ENCODE results near the gene VRTN.
"Not testable (repeated sequence)": the region's sequence is repeated elsewhere in the genome, so short reads cannot be mapped to it uniquely, and the experiment has no call there.

Gene VRTN

DNA sequence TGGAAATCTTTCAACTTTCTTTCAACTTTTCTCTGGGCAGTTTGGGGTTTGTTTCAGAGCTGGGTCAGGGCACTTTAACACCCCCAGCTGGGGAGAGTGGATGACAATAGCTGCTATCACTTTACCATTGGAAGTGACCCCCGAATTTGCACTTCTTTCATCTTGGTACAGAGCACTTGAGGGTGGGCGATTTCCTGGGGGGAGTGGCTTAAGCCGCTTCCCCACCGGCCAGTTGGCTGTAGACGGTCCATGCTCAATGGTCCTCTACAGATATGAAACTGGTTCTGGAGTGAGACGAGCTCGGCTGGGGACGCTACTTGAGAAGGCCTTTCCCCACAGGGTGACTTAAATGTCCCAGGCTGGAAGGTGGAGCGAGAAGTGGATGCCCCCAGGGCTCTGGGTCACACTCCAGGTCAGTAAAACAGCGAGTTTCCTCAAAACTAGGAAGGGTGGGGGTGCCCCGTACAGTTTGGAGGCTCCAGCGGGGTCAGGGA lies at the start of gene VRTN:
TSS of gene VRTN (plus strand) at position 231 of the 494 bp plus-strand sequence. CDS start 8,313 bp downstream, outside the sequence.
- DNase-seq (ENCODE audit: low read depth) = no peak

DNA sequence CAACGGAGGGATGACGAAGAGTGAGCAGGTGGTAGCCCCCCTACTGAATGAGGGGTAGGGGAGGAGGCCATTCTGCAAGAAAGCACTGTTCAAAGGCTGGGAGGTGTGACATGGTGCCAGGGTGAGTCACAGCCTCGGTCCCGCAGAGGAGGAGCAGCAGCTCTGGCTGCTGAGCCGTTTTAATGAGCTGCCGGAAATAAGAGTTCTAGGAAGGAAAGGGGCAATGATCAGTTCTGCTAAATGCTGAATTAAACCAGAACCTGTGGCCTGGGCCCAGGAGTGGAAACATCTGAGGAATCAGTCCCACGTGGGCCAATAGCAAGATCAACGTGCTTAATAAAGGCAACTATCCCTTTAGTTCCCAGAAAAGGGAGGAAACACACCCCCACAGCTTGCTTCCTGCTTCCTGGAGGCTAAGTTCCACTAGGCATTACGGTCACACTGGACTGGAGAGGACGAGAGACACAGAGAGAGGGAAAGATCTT lies 49.2 kb upstream of the VRTN start:
- DNase-seq (ENCODE audit: low read depth) = no peak

- no peak for DNase-seq (ENCODE audit: low read depth)
Measured at GRCh38 chr14:74301594-74302151, 46.6 kb upstream of the VRTN start.

- no peak for DNase-seq (ENCODE audit: low read depth)
Measured at GRCh38 chr14:74302152-74302628, 46.1 kb upstream of the VRTN start.

DNA sequence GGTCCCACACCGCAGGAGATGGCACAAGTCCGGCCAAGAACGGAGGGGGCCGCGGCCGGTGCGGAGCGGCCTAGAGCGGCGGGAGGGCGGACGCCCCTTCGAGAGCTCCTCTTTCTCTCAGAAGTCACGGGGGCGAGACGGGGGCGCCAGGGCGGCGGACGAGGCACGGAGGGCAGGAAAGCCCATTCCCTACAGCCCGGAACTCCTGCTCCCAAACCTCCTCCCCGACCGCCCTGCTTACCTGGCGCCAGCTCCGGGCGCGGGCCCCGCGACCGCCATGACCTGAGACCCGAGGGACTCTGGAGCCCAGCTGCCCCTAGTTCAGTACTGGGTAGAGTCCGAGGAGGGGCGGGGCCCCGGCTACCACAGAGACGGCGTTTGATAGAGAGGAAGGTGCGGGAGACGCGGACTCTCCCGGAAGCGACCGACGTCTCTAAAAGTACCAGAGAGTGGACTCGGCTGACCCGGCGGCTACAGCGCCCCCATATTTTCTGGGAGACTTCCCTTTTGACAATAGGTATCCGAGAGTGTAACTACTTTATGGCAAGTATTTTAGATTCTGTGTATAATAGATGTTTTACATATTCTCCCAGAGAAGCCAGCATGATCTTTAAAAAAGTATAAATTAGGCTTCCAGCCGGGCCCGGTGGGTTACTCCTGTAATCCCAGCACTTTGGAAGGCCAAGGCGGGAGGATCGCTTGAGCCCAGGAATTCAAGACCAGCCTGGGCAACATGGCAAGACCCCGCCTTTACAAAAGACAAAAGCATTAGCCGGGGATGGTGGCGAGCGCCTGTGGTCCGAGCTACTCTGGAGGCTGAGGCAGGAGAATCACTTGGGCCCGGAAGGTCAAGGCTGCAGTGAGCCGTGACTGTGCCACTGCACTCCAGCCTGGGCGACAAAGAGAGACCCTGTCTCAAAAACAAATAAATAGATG lies 45.4 kb upstream of the VRTN start, which contains the start of gene ABCD4:
TSS of gene ABCD4 (minus strand) at position 301 of the 936 bp plus-strand sequence. CDS start at position 279, 22 bp downstream.
- DNase-seq (ENCODE audit: low read depth) = peak; percentile 74

DNA sequence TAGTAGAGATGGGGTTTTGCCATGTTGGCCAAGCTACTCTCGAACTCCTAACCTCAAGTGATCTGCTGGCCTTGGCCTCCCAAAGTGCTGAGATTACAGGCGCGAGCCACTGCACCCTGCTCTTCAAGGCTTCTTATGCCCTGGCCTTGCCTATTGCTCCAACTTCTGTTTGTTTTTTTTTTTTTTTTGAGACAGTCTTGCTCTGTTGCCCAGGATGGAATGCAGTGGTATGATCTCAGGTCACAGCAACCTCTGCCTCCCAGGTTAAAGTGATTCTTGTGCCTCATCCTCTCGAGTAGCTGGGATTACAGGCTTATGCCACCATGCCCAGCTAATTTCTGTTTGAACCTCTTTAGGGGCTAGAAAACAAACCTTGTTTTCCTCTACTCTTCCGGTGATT lies 39.6 kb upstream of the VRTN start:
- DNase-seq (ENCODE audit: low read depth) = no peak

DNA sequence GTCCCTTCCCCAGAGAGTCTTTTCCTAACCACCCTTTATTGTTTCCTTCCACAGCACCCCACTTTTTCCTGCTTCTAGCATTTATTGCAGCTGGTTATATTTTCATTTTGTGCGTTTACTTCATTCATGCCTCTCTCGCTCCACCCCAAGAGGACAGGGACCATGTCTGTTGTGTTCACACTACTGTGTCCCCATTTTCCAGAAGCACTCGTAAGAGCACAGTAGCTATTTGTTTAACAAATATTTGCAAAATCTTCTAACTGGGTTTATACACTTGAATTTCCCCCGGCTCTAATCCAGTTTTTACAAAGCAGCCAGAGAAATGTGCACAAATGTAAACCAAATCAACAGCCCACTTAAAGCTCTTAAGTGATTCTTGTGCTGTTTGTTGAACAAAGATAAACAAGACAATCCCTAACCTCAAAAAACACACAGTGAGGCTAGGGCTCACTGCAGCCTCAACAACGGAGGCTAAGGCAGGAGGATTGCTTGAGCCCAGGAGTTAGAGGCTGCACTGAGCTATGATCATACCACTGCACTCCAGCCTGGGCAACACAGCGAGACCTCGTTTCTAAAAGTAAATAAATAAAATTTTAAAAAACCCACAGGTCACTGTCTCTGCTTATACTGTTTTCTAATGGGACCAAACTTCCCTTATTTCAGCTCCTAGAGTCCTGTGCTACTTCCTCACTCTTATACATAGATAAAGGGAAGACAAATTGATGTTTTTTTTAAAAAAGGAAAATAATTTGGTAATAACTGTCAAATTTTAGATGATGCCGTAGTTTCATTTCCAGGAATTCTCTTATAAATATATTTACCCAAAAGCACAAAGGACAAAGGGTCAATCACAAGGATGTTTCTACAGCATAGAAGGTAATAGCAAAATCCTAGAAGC lies 38.9 kb upstream of the VRTN start:
- DNase-seq (ENCODE audit: low read depth) = no peak

- no peak for DNase-seq (ENCODE audit: low read depth)
Measured at GRCh38 chr14:74312161-74312560, 36.1 kb upstream of the VRTN start.

- no peak for DNase-seq (ENCODE audit: low read depth)
Measured at GRCh38 chr14:74313601-74314000, 34.7 kb upstream of the VRTN start.

GRCh38 chr14:74314576-74314975 lies 33.7 kb upstream of the VRTN start:
- no peak for DNase-seq (ENCODE audit: low read depth)

- DNase-seq (ENCODE audit: low read depth) = no peak
Measured at GRCh38 chr14:74324931-74325361, 23.3 kb upstream of the VRTN start.

GRCh38 chr14:74325446-74325845 lies 22.8 kb upstream of the VRTN start:
- no peak for DNase-seq (ENCODE audit: low read depth)

DNA sequence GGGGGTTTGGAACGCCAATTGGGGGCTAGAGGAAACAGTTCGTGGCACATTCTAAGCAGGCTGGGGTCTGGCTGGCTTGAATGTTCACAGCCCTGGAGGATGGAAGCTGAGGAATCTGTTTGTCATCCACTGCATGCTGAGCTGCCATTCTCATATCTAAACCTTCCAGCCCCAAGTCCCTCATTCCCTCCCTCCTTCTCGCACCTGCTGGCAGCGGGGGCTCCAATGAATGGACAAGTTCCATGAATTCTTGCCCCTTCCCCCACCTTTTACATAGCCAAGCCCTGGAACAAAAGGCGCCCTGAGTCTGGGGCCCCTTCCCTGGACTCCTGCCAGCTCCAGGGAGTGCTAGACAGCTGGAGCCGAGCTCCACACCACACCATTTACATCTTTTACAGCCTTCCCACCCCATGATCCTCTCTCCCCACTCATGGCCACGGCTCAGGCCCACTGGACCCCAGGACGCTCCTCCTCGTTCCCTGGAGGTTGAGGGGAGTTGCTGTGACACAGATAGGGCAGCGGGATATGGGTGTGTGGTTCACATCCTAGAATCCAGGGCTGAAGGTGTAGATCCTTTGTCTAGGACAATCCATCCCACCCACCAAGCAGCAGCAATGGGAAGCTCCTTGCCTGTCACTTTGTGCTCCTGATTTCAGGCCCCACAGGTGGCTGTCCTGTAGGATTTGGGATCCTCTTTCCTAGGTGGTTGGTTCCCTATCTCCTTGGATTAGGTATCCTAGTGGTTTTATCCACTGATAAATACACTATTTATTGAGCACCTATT lies 21.7 kb upstream of the VRTN start:
- DNase-seq (ENCODE audit: low read depth) = no peak

DNA sequence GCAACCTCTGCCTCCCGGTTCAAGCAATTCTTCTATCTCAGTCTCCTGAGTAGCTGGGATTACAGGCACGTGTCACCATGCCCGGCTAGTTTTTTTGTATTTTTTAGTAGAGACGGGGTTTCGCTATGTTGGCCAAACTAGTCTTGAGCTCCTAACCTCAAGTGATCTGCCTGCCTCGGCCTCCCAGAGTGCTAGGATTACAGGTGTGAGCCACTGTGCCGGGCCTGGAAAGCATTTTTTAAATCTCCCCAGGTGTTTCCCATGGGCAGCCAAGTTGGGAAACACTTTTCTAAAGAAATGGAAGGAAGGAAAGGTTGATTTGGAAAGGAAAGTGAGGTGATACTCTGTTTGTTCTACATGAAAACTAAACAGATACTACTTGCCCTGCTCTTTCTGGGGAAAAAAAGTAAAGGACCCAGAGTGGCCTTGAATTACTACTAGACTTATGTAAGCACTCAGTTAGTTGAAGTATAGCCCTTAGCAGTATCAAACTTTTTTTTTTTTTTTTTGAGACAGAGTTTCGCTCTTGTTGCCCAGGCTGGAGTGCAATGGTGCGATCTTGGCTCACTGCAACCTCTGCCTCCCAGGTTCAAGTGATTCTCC lies 18.2 kb upstream of the VRTN start:
- not testable (repeated sequence) for DNase-seq (ENCODE audit: low read depth)

DNA sequence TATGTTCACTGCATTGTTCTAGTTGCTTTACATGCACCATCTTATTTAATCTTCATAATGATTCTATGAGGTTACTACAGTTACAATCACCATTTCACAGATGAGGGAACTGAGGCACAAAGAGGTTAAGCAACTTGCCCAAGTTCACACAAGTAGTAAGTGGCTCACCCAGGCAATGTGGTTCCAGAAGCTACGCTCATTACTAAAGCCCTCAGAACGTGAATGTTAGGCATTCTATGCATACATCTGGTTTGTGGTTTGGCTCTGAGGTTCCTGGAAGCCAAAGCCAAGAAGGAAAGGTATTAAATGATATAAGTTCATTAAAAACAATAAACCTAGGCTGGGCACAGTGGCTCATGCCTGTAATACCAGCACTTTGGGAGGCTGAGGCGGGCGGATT lies 14.4 kb upstream of the VRTN start:
- DNase-seq (ENCODE audit: low read depth) = no peak

DNA sequence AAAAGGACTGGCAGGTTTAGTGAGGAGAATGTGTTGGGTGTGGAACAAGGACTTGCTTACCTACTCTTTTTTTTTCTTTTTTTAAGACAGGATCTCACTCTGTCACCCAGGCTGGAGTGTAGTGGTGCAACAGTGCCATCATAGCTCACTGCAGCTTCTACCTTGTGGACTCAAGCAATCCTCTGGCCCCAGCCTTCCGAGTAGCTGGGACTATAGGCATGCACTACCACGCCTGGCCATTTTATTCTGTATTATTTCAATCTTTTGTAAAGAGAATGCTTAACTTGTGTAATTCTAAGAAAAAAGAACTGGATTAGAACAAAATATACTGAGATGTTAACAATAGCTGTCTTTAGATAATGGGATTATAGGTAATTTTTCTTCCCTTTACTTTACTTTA lies 1.9 kb upstream of the VRTN start:
- DNase-seq (ENCODE audit: low read depth) = no peak

GRCh38 chr14:74347097-74347794 lies 1.0 kb upstream of the VRTN start:
- DNase-seq (ENCODE audit: low read depth) = no peak

DNA sequence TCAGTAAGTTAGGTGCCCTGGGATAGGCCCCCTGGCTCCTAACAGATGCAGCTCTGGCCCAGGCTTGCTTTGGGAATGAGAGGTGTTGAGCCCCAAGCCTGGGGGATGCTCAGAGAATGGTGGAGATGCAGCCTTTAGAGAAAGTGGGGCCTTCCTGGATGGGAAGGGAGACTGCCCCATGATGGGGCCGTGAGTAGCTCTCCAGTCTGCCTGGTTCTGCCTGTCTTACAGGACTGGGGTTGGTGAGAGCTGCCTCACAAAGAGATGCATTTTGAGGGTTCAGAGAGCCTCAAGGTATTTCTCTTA lies 523 bp upstream of the VRTN start:
- no peak for DNase-seq (ENCODE audit: low read depth)

DNA sequence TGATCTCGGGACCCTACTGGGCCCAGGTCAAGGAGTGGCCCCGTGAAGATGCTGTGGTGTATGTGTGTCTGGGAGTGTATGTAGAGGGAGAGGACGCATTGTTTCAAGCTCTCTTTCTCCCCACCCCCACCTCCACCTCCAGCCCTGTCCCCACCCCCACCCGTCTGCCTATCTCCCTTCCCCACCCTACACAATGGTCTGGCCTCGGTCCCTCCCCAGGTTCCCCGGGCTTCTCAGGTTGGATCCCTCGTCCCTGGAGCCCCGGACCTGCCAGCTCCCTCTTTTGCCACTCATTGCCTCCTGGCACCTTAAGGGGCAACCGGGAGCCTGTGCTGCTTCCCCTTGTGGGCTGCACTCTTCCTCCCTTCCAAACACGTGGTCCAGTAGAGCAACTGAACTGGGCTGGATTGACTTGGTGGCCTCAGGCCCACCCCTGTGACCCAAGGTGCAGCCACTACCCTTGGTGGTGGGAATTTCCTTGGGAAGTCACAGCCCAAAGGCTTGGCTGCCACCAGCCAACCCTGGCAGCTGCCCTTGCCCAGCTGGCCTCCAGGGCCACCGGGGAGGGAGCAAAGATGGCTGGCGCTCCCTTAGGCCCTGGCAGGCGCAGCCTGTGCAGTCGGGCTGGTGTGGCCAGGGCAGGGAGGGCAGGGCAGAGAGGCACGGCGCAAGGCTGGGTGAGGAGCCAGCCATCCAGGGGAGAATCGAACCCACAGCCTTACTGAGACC lies 628 bp downstream of the VRTN start:
- DNase-seq (ENCODE audit: low read depth) = no peak
